Measurements from ENCODE around the gene ZSWIM1. TPM values are rescaled to one million over a fixed set of nuclear protein-coding genes. Genes with fewer than 3 reads are reported as not detected.

The ZSWIM1 gene
- total and polyA plus RNA-seq, 7 experiments from 2014 or later = 3.2 to 16.0 (median 9.8) TPM

- H3K4me1 ChIP-seq (ENCODE audit: control insufficient read depth in 2 of 2, insufficient read depth in 2 of 2, low read length in 2 of 2) = peaks cover 22 to 26% of the 10 kb centered on the region in 2 donors
- no peaks in the 10 kb centered on the region for H3K27me3 ChIP-seq (ENCODE audit: control insufficient read depth in 2 of 2, insufficient read depth in 2 of 2, low read length in 2 of 2)
- intact Hi-C loops (cut with micrococcal nuclease) = loop anchor here (1.0 to 5.0 kb wide), 4 partner anchors 72 to 99 kb away; partner anchors contain the start of genes DNTTIP1 (in 1 of the 2), WFDC3 (in 1 of the 2) and ZNF335 (in 1 of the 2)
- DNase-seq (peak; percentile 23 to 46 (median 43)), ATAC-seq (peak; percentile 65)
- H3K4me1 Mint-ChIP-seq = peaks cover 17 to 37% (median 28%) of the 10 kb centered on the region in 7 donors
- H3K9me3 ChIP-seq (ENCODE audit: control insufficient read depth in 2 of 3, low read length in 3 of 3) = no peaks in the 10 kb centered on the region
- peaks cover 0 to 33% (median 4%) of the 10 kb centered on the region in 3 experiments for H3K36me3 ChIP-seq (ENCODE audit: control insufficient read depth in 2 of 3, insufficient read depth in 3 of 3, low read length in 3 of 3)
- peaks cover 0 to 11% (median 6%) of the 10 kb centered on the region in 5 donors for H3K36me3 Mint-ChIP-seq
- no peaks in the 10 kb centered on the region for H3K9me3 Mint-ChIP-seq
- H3K4me3 Mint-ChIP-seq = peak overlapping the region; percentile 88 to 95 (median 93)
- ChIA-PET POLR2A (interaction anchor here (0.9 to 4.7 kb wide), 13 partner anchors 9 to 474 kb away, joined by 3 to 65 read pairs (median 4); partner anchors contain the start of genes ACOT8, PCIF1, ZNF335 and ZSWIM1), CTCF (interaction anchor here (0.6 to 2.3 kb wide), 5 partner anchors 9 to 81 kb away, joined by 3 to 9 read pairs (median 4); partner anchors contain the start of gene ZSWIM1)
- H3K27ac Mint-ChIP-seq = peak overlapping the region; percentile 23 to 94 (median 90)
- H3K27me3 Mint-ChIP-seq = no peaks in the 10 kb centered on the region
- peak overlapping the region; percentile 76 for H3K27ac ChIP-seq (ENCODE audit: low read depth, low read length)
- peak overlapping the region; percentile 96 for H3K4me3 ChIP-seq (ENCODE audit: low read length)
These were observed 9.3 kb downstream of the ZSWIM1 start for GRCh38 chr20:45890077-45890984.

- Histone ChIP-seq H3K4me1 (ENCODE audit: control insufficient read depth in 2 of 2, insufficient read depth in 2 of 2, low read length in 2 of 2) (peaks cover 22 to 25% of the 10 kb centered on the region in 2 donors), H3K4me3 (ENCODE audit: low read length) (peak within 1 kb of the TSS; percentile 96), H3K36me3 (ENCODE audit: control insufficient read depth in 2 of 3, insufficient read depth in 3 of 3, low read length in 3 of 3) (peaks cover 0 to 32% (median 4%) of the 10 kb centered on the region in 3 experiments), H3K27me3 (ENCODE audit: control insufficient read depth in 2 of 2, insufficient read depth in 2 of 2, low read length in 2 of 2) (no peaks in the 10 kb centered on the region), H3K9me3 (ENCODE audit: control insufficient read depth in 2 of 3, low read length in 3 of 3) (no peaks in the 10 kb centered on the region), H3K27ac (ENCODE audit: low read depth, low read length) (peak within 1 kb of the TSS; percentile 76)
- Mint-ChIP-seq H3K27ac (peak within 1 kb of the TSS; percentile 85 to 97 (median 90)), H3K36me3 (peaks cover 0 to 11% (median 6%) of the 10 kb centered on the region in 5 donors), H3K9me3 (no peaks in the 10 kb centered on the region), H3K27me3 (no peaks in the 10 kb centered on the region), H3K4me1 (peaks cover 17 to 37% (median 26%) of the 10 kb centered on the region in 7 donors), H3K4me3 (peak within 1 kb of the TSS; percentile 88 to 95 (median 93))
- ChIA-PET CTCF (interaction anchor here (1.1 to 2.3 kb wide), 2 partner anchors 10 to 42 kb away, joined by 8 to 9 read pairs; partner anchors contain the start of gene ZSWIM1), POLR2A (interaction anchor here (1.1 to 4.7 kb wide), 10 partner anchors 8 to 473 kb away, joined by 3 to 65 read pairs (median 5); partner anchors contain the start of genes ACOT8, PCIF1, ZNF335 and ZSWIM1)
- peak; percentile 87 for ATAC-seq
- DNase-seq = peak; percentile 62 to 90 (median 83)
- intact Hi-C loops (cut with micrococcal nuclease) = loop anchor here (1.0 to 5.0 kb wide), 11 partner anchors 10 to 100 kb away; partner anchors contain the start of genes ACOT8 (in 2 of the 2), UBE2C (in 2 of the 2), ZSWIM1 (in 2 of the 2) and ZSWIM3 (in 2 of the 2)
These were observed 10.3 kb downstream of the ZSWIM1 start, which contains the start of the genes CTSA and NEURL2 for GRCh38 chr20:45890985-45891983. Gene CTSA, plus strand, starts transcription at chr20:45891335. Its CDS starts 234 bp downstream, at chr20:45891569. Gene NEURL2, minus strand, starts transcription at chr20:45891208. Its CDS starts 217 bp downstream, at chr20:45890991.

- DNase-seq (no peak), ATAC-seq (peak; percentile 23)
- intact Hi-C loops (cut with micrococcal nuclease) = loop anchor here in 1 of 2 donors (5.0 kb wide), 1 partner anchor 95 kb away; no protein-coding TSS in a partner anchor
- peaks cover 0 to 35% (median 4%) of the 10 kb centered on the region in 3 experiments for H3K36me3 ChIP-seq (ENCODE audit: control insufficient read depth in 2 of 3, insufficient read depth in 3 of 3, low read length in 3 of 3)
- Mint-ChIP-seq H3K36me3 (peaks cover 0 to 17% (median 7%) of the 10 kb centered on the region in 5 donors), H3K27me3 (no peaks in the 10 kb centered on the region), H3K27ac (peak overlapping the region; percentile 44 to 91 (median 64)), H3K4me3 (peak overlapping the region; percentile 88 to 95 (median 93)), H3K9me3 (no peaks in the 10 kb centered on the region), H3K4me1 (peaks cover 17 to 37% (median 26%) of the 10 kb centered on the region in 7 donors)
- no peaks in the 10 kb centered on the region for H3K27me3 ChIP-seq (ENCODE audit: control insufficient read depth in 2 of 2, insufficient read depth in 2 of 2, low read length in 2 of 2)
- H3K27ac ChIP-seq (ENCODE audit: low read depth, low read length) = peak overlapping the region; percentile 76
- H3K9me3 ChIP-seq (ENCODE audit: control insufficient read depth in 2 of 3, low read length in 3 of 3) = no peaks in the 10 kb centered on the region
- H3K4me3 ChIP-seq (ENCODE audit: low read length) = peak overlapping the region; percentile 96
- CTCF ChIA-PET = interaction anchor here (1.0 to 1.4 kb wide), 5 partner anchors 30 to 93 kb away, joined by 3 to 4 read pairs (median 3); no protein-coding TSS in a partner anchor
- peaks cover 22 to 25% of the 10 kb centered on the region in 2 donors for H3K4me1 ChIP-seq (ENCODE audit: control insufficient read depth in 2 of 2, insufficient read depth in 2 of 2, low read length in 2 of 2)
- POLR2A ChIA-PET = interaction anchor here (0.6 to 4.7 kb wide), 13 partner anchors 11 to 472 kb away, joined by 3 to 65 read pairs (median 5); partner anchors contain the start of genes ACOT8, PCIF1, ZNF335 and ZSWIM1
These were observed 11.2 kb downstream of the ZSWIM1 start for GRCh38 chr20:45892049-45892825.

GRCh38 chr20:45892828-45893500 lies 11.9 kb downstream of the ZSWIM1 start:
- Histone ChIP-seq H3K9me3 (ENCODE audit: control insufficient read depth in 2 of 3, low read length in 3 of 3) (no peaks in the 10 kb centered on the region), H3K4me3 (ENCODE audit: low read length) (peak overlapping the region; percentile 96), H3K4me1 (ENCODE audit: control insufficient read depth in 2 of 2, insufficient read depth in 2 of 2, low read length in 2 of 2) (peaks cover 22 to 25% of the 10 kb centered on the region in 2 donors), H3K27me3 (ENCODE audit: control insufficient read depth in 2 of 2, insufficient read depth in 2 of 2, low read length in 2 of 2) (no peaks in the 10 kb centered on the region), H3K27ac (ENCODE audit: low read depth, low read length) (no peak overlapping the region), H3K36me3 (ENCODE audit: control insufficient read depth in 2 of 3, insufficient read depth in 3 of 3, low read length in 3 of 3) (peaks cover 0 to 42% (median 4%) of the 10 kb centered on the region in 3 experiments)
- intact Hi-C loops (cut with micrococcal nuclease) = loop anchor here in 1 of 2 donors (5.0 kb wide), 1 partner anchor 96 kb away; no protein-coding TSS in a partner anchor
- no peaks in the 10 kb centered on the region for H3K27me3 Mint-ChIP-seq
- peaks cover 16 to 33% (median 26%) of the 10 kb centered on the region in 7 donors for H3K4me1 Mint-ChIP-seq
- peaks cover 0 to 20% (median 8%) of the 10 kb centered on the region in 5 donors for H3K36me3 Mint-ChIP-seq
- H3K27ac Mint-ChIP-seq = peak overlapping the region in 6 of 9 donors; percentile 44 to 91 (median 76)
- H3K4me3 Mint-ChIP-seq = peak overlapping the region; percentile 88 to 95 (median 93)
- ATAC-seq (no peak), DNase-seq (no peak)
- no peaks in the 10 kb centered on the region for H3K9me3 Mint-ChIP-seq
- ChIA-PET POLR2A (interaction anchor here (0.6 to 4.7 kb wide), 11 partner anchors 12 to 222 kb away, joined by 3 to 64 read pairs (median 3); partner anchors contain the start of genes ACOT8, PCIF1, ZNF335 and ZSWIM1), CTCF (interaction anchor here (1.0 to 1.4 kb wide), 5 partner anchors 30 to 94 kb away, joined by 3 to 4 read pairs (median 3); no protein-coding TSS in a partner anchor)
